Neural crest cell (in vitro differentiated cells): ENCODE results near the gene FGF12. TPM values are rescaled to one million over a fixed set of nuclear protein-coding genes. Genes with fewer than 3 reads are reported as not detected.

Experiments used
- DNase-seq: peaks from one replicate; pipeline ENCODE4 v3.0.0; 2021; ENCODE audit warnings: low read depth, mixed read lengths, low spot score
- H3K27ac Mint-ChIP-seq: one replicate; pipeline ENCODE4 v1.8.0; 2021; ENCODE audit warnings: mild to moderate bottlenecking, mixed read lengths; ENCODE audit not compliant: unreplicated experiment
- H3K27me3 Mint-ChIP-seq: 2 replicates; pipeline ENCODE4 v1.8.0; 2021; ENCODE audit warnings: low read depth, mild to moderate bottlenecking, mixed read lengths
- H3K36me3 Mint-ChIP-seq: 2 replicates; pipeline ENCODE4 v1.8.0; 2021; ENCODE audit warnings: low read depth, mild to moderate bottlenecking, mixed read lengths
- H3K4me1 Mint-ChIP-seq: 2 replicates; pipeline ENCODE4 v1.8.0; 2021; ENCODE audit warnings: mixed read lengths
- H3K4me3 Mint-ChIP-seq: one replicate; pipeline ENCODE4 v1.8.0; 2021; ENCODE audit warnings: mild to moderate bottlenecking, mixed read lengths
- H3K9me3 Mint-ChIP-seq: 2 replicates; pipeline ENCODE4 v1.8.0; 2021; ENCODE audit warnings: mixed read lengths
- total RNA-seq: library from RNA; stranded (reverse); gene quantifications from 2 replicates; pipeline ENCODE4 v1.2.1, GENCODE V29; 2021
- TF ChIP-seq, protein P1 (sequence below): fragments of 200-600 bp; sonication (generic); conservative IDR thresholded peaks from 2 replicates; pipeline ENCODE4 v1.5.0; 2021; ENCODE audit warnings: antibody characterized with exemption, mild to moderate bottlenecking

The FGF12 gene
- total RNA-seq, 1 donor from 2014 or later, result 4.0 TPM

DNA sequence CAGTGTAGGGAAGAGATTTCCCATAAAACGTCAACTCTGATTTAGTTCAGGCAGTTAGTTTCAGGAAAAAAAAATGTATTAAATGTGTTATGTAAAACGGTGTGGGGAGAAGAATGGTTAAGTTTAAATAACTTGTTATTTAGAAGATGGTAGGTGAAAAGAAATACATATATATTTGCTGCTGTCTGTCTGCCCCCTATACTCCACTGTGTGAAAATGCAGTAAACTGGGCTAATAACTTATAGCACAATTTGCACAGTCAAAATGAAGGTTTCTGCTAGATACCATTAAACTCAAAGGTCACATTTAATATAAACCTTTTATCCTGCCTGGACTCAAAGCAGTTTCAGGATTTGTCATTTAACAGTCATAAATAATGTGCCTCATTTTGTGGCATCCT, 515.0 kb downstream of the FGF12 start:
- H3K9me3 Mint-ChIP-seq, result no peaks in the 10 kb centered on the region
- H3K27ac Mint-ChIP-seq, result no peak overlapping the region
- H3K4me3 Mint-ChIP-seq, result no peak overlapping the region
- H3K4me1 Mint-ChIP-seq, result no peaks in the 10 kb centered on the region
- no peaks in the 10 kb centered on the region for H3K36me3 Mint-ChIP-seq
- no peaks in the 10 kb centered on the region for H3K27me3 Mint-ChIP-seq
- DNase-seq, result no peak
- TF ChIP-seq, protein P1, sequence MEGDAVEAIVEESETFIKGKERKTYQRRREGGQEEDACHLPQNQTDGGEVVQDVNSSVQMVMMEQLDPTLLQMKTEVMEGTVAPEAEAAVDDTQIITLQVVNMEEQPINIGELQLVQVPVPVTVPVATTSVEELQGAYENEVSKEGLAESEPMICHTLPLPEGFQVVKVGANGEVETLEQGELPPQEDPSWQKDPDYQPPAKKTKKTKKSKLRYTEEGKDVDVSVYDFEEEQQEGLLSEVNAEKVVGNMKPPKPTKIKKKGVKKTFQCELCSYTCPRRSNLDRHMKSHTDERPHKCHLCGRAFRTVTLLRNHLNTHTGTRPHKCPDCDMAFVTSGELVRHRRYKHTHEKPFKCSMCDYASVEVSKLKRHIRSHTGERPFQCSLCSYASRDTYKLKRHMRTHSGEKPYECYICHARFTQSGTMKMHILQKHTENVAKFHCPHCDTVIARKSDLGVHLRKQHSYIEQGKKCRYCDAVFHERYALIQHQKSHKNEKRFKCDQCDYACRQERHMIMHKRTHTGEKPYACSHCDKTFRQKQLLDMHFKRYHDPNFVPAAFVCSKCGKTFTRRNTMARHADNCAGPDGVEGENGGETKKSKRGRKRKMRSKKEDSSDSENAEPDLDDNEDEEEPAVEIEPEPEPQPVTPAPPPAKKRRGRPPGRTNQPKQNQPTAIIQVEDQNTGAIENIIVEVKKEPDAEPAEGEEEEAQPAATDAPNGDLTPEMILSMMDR, result peak; percentile 32

DNA sequence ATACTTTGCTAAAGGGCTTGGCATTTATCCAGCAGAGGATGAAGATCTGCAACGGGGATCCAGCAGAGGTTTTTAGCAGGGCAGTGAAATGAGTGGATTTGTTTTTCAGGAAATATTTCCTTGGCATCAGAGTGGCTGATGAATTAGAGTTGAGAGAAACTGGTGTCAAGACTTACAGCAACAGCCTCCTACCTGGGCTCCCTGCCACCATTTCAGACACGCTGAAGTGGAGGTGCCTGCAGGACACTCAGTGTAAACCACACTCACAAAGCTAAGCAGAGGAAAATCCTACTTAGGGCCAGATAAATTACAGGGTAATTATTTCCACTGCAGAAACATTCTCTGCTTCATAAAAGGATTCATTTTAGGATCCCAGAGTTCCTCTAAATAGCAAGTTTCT, 519.7 kb downstream of the FGF12 start:
- H3K4me1 Mint-ChIP-seq, result no peaks in the 10 kb centered on the region
- no peaks in the 10 kb centered on the region for H3K9me3 Mint-ChIP-seq
- no peak overlapping the region for H3K4me3 Mint-ChIP-seq
- no peaks in the 10 kb centered on the region for H3K36me3 Mint-ChIP-seq
- no peak overlapping the region for H3K27ac Mint-ChIP-seq
- TF ChIP-seq, protein P1, result no peak
- H3K27me3 Mint-ChIP-seq, result no peaks in the 10 kb centered on the region
- DNase-seq, result no peak

DNA sequence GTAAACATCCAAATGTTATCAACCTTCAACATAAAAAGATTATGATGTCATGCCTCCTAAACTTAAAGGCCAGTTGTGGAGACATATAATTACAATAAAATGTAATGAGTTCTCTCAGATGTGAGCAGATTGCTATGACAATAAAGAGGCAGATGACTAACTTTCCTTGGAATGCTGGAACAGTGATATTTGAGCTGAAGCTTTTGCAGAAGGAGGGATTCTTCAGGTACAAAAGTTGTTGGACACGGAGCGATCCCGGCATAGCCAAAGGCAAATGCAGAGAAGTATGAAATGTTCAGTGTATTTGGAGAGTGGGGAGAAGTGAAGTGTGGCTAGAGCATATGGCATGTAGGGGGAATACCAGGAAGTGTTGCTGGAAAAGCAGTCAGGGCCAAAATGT, 520.1 kb downstream of the FGF12 start:
- no peak for DNase-seq
- no peak overlapping the region for H3K4me3 Mint-ChIP-seq
- H3K27me3 Mint-ChIP-seq, result no peaks in the 10 kb centered on the region
- H3K9me3 Mint-ChIP-seq, result no peaks in the 10 kb centered on the region
- H3K27ac Mint-ChIP-seq, result no peak overlapping the region
- no peaks in the 10 kb centered on the region for H3K4me1 Mint-ChIP-seq
- H3K36me3 Mint-ChIP-seq, result no peaks in the 10 kb centered on the region
- TF ChIP-seq, protein P1, result no peak

DNA sequence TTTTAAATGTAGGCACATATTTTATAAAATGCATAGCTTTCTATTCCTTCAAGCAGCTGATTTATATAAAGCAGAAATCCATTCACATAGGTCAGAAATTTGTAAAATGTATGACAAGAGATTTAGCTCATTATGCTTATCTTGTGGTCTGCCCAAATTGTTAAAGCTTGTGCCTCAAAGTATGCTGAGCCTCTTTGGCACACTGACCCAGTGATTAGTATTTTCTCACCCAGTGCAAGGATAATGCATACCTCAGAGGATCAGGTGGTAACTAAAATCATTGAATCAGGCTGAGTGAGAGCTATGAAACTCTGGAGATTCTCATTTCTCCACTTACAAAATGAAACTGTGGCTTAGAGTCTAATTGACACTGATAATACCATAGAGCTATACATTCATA, 533.3 kb downstream of the FGF12 start:
- Mint-ChIP-seq H3K36me3 (no peaks in the 10 kb centered on the region), H3K4me1 (no peaks in the 10 kb centered on the region), H3K4me3 (no peak overlapping the region), H3K9me3 (no peaks in the 10 kb centered on the region), H3K27ac (no peak overlapping the region), H3K27me3 (no peaks in the 10 kb centered on the region)
- DNase-seq, result no peak
- TF ChIP-seq, protein P1, result no peak

DNA sequence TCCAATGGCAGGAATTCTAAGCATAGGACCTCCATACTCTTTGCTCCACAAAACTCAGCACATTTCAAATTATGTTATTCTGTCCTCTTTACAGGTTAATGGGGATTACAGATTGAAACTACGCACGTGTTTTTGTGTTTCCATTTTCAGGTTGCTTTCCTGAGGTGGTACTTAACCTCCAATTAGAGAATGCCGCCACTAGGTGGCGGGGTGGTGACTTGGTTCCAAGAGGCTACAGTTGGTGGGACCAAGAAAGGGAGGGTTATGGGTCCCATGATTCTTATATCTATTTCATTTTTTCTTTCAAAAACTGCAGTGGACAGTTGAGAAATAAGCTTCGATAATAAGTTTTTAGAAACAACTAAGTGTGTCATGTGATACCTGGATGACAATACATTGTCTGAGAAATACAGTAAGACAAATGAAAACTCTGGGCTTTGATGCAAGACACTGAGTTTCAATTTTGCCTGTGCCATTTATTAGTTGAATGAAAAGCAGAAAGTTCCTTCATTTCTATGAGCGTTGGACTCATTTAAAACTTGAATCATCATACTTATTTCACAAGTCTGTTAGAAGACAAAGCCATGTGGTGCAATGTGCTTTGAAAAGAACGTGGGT, 539.0 kb downstream of the FGF12 start:
- Mint-ChIP-seq H3K4me3 (no peak overlapping the region), H3K36me3 (no peaks in the 10 kb centered on the region), H3K27ac (no peak overlapping the region), H3K27me3 (no peaks in the 10 kb centered on the region), H3K9me3 (no peaks in the 10 kb centered on the region), H3K4me1 (peaks cover 4% of the 10 kb centered on the region)
- DNase-seq, result peak; percentile 46
- TF ChIP-seq, protein P1, result peak; percentile 84
